Left kidney (tissue), 2 donors: ENCODE data around the gene SLC7A1. TPM values are rescaled to one million over a fixed set of nuclear protein-coding genes. Genes with fewer than 3 reads are reported as not detected.
A peak's percentile ranks its signal among the peaks of the same experiment; 100 is the strongest.

Experiments
- DNase-seq: peaks from one replicate; pipeline ENCODE4 v3.0.0-alpha.2; 2013
- polyA plus RNA-seq: library from polyadenylated mRNA; unstranded; fragments of 120-200 nt; gene quantifications from one replicate; pipeline ENCODE4 v1.2.1, GENCODE V29; 2013; ENCODE audit not compliant: insufficient read length

The SLC7A1 gene
- polyA plus RNA-seq, 1 donor: 16.5 TPM

GRCh38 chr13:29489650-29490560 lies 105.6 kb downstream of the SLC7A1 start:
- no peak for DNase-seq

- DNase-seq: no peak
These were observed 107.7 kb downstream of the SLC7A1 start for GRCh38 chr13:29487466-29488454.

DNA sequence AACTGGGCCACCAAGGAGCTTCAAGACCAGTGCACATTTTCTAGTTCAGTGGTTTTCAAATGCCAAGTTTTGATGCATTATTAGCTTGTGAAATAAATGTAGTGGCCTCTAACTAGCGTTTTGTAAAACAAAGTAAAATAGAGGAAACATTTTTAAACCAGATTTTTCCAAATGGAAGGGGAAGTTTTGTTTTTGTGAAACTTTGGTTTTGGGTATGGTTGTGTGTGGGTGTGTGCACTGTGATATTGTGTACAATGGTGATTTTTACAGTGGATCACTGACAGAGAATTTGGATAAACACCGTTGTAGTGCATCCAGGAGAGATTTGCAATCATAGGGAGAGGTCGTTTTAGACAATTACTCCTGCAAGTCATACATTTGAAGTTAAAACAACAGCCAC lies 108.9 kb downstream of the SLC7A1 start:
- DNase-seq: no peak

DNA sequence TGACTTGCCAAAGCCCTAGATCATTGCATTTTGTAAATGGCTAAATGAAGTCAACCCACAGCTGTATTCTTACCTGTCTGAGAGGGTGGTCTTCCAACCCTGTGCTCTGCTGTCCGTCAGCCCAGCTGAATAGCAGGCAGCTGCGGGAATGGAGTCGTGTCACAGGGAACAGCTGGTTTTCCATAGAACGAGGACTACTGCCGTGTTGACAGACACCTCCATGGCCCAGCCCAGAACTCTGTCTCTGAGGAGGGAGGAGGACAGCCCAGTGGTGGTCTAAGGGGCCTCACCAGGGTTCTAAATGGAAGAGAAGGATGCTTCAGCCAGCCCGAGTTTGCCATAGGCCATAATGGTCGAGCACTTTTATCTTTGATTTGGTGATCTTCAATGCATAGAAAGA lies 110.7 kb downstream of the SLC7A1 start:
- DNase-seq: no peak

DNA sequence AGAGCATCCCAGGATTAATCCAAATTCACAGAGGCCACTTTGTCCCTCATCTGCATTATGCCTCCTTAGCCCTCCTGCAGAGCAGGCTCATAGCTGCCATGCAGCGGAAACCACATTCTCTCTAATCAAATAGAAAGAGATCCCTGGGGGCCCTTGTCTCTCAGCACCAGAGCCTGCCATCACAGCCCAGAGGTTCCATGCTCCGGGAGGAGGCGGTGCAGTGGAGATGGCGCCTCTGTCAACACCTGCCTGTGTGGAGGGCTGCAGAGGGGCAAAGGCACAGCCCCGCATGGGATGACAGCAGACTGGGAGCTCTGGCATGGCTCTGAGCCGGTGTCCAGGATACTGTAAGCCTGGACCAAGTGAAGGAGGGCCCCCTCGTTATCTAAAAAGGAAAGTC lies 111.3 kb downstream of the SLC7A1 start:
- no peak for DNase-seq

DNA sequence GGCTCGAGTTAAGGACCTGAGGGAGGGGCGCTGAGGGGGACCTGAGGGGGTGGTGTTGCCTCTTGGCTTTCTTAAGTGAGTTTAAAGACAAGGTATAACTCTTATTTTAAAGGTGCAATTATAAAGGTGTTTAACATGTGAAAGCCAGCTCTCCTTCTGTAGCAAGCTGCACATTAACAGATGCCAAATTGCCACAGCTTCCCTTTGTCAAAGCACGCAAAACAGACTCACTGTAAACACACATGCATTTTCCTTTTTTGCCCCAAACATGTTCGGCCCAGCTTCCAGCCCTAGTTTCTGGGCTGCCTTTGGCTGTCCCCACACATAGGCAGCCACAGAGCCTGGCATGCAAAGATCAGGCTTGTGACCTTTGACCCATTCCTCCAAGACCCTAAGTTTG lies 111.9 kb downstream of the SLC7A1 start:
- DNase-seq: no peak

DNA sequence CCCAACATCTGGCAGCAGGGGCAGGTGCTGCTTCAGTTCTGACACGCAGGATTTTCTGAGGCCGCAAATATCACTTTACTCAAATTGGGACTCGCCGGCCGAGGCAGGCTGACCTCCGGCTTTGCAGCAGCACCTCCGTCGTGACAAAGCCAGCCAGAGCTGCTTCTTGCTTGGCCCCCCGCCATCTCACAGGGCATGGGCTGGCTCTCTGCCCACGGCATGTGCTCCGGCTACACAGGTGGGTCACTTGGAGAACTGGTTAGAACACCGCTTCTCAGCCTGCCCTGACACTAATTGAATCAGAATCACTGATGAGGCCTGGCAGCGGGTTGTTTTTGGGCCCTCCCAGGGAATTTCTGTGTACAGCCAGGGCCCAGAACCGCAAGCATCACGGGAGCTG lies 112.3 kb downstream of the SLC7A1 start:
- no peak for DNase-seq

DNA sequence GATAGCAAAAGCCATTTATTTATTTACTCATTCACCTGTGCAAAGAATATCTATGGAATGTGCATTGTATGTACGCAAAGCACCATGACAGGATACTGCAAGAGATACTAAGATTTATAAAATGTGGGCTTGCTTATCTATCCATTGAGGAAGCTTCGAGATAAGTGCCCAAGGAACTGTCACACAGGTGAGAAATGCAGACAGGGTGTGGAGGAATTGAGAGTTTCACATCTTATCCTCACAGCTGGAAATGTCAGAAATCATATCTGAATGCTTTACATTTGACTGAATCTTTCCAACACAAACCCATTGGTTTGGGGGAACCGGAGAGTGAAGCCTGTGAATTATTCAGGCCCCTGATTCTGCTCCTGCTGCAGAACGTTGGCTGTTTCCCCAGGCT lies 113.0 kb downstream of the SLC7A1 start:
- no peak for DNase-seq

DNA sequence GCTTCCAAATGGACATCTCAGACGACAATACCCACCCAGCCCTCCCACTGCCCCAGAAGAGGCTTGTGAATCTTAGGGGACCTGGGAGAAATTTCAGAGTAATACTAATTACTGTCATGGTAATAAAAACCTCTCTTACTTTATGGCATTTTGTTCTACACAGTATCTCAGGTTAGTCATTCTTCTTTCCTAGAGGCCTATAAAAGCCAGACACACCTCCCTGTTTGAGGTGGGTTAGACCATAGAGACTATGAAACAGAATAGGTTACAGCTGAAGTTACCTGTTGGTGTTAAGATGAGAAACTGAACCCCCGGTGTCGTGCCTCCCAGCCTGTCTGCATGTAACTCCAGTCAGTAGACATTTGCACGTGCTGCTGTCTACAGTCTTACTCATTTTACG lies 113.9 kb downstream of the SLC7A1 start:
- DNase-seq: no peak

GRCh38 chr13:29480893-29481525 lies 114.5 kb downstream of the SLC7A1 start:
- DNase-seq: no peak

DNA sequence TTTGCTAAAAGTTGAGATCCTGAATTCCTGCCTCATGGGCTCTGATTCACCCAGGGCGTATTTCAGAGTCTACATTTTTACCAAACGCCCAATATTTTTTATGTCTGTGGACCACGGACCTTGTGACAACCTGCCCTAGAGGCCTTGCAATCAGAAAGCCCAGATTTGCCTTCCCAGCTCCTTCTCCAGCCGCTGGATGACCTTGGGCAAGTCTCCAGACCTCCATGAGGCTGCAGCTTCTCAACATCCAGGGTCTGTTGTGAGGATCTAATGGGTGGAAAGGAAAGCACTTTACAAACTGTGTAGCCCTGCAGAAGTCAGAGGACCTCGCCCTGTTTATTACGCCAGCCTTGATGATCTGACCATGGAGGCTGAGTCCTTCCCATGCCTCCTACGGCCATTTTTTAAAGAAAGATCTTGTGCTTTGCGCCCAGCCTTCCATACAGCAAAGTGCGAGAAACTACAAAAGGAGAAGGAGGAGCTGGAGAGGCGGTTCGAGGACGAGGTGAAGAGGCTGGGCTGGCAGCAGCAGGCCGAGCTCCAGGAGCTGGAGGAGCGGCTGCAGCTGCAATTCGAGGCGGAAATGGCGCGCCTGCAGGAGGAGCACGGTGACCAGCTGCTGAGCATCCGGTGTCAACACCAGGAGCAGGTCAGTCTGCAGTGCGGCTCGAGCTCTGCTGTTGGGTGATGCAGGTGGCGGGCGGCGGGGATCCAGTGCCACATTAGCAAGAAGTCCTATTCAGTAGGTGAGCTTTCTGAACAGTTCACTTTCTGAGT lies 115.6 kb downstream of the SLC7A1 start:
- no peak for DNase-seq

- DNase-seq: no peak
These were observed 119.4 kb downstream of the SLC7A1 start for GRCh38 chr13:29476046-29476445.

- DNase-seq: no peak
These were observed 120.5 kb downstream of the SLC7A1 start for GRCh38 chr13:29474991-29475390.

- no peak for DNase-seq
These were observed 122.3 kb downstream of the SLC7A1 start for GRCh38 chr13:29473166-29473565.

DNA sequence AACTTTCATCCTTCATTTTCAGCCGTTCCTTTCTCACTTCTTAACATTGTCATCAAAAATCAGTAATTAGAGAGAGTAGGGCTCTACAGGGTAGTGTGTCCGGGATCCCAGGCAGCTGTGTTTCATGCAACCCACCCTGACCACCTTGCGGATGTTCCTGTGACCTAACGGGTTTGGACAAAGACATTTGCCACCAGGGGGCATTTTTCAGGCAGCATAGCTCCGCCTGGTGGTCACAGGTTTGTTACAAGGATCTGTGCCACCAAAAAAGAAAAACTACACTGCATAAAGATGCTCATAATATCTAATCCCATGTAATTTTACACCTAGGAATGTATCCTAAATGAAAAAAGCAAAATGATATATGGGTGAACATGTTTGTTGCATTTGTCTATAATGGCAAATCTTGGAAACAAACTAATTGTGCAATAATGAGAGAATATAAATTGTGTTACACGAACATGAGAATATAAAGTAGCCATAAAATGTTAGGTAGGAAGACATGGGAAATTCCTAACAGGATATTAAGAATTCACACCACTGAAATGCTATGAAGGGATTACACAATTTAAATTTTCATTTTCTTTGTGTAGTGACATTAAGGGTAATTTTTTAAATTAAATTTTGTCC lies 123.0 kb downstream of the SLC7A1 start:
- no peak for DNase-seq

- DNase-seq: no peak
These were observed 123.9 kb downstream of the SLC7A1 start for GRCh38 chr13:29471551-29471950.

DNA sequence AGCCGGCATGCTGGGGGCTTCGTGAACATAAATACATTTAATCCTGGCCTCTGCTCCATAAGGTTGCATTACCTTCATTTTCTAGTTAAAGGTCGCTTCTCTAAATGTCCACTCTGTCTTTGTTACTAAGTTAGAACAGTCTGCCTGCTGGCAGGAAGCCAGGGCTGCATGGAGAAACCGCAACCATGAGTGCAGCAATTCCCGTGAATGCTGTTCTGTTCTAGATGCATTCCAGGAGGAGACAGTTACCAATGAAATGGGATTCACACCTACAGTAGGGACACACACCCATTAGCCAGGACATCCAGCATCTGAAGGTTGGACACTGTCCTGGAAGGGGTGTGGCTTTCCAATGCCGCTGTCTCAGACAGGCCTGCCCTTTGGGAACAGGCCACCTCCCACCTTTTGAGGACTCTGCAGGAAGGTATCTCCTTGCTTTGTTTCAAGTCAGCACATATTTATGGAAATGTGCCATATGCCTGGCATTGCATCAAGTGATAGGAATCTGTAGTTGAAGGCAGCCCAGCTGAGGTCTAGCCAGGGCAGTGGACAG lies 129.7 kb downstream of the SLC7A1 start:
- DNase-seq: peak; percentile 7

GRCh38 chr13:29464105-29464679 lies 131.3 kb downstream of the SLC7A1 start:
- no peak for DNase-seq

DNA sequence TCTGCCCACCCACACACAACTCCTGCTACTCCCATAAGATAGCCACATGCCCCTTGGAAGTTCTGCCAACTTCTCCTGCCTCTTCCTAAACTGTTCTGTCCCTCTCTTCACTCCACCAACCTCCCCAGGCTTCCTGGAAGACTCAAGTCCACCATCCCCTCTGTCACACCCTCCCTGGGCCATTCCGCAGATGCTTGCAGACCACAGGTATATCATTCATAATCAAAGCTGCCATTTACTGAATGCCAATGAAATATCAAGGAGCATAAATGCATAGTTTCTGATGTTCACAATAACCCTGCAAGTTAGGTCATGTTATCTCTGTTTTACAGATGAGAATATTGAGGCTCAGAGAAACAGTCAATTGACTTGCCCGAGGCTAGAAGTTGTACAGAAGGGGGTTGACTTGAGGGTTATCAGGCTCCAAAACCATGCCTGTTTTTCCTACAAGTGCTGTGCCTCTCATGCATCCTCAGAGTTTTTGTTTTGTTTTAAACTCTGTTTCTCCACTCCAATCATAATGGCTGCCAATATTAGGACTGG lies 135.6 kb downstream of the SLC7A1 start:
- no peak for DNase-seq
